ENCODE measurements around the gene PRKG1.
"Not testable (repeated sequence)": the region's sequence is repeated elsewhere in the genome, so short reads cannot be mapped to it uniquely, and the experiment has no call there.

Gene PRKG1

DNA sequence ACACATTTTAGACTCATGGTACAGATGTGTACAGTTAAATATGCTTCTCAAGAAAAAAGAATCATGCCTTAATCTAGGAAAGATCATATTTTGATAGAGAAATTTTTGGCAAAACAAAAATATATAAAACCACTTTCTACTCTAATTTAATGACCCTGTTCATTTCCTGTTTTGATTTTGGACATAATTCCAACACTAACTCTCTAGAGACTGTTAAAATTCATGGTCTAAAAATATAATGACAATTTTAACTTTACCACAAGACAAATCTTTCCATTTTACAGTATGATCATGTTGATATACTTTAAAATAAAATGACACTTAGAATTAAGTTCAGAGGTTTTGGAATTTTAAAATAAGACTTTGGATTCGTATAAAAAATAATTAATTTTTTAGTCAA is 45.2 kb downstream of the PRKG1 start:
- no peak for DNase-seq

DNA sequence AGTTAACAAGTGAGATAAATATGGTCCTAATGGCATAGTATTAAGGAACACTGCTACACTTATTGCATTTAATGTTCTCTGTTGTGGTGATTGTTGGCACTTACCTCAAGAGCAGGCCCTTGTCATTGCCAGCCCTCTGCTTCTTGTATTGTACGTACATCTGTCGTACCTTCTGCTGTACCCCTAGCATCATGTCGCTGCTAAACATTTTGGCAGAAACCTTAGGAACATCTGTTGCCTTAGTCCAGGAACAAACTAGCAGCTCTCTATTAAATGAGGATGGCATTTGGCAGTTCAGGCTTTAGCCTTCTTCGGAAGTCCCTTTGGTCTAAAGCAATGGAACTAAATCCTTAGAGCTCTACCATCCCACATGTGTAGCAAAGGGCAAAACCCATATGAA is 47.6 kb downstream of the PRKG1 start:
- no peak for DNase-seq

DNA sequence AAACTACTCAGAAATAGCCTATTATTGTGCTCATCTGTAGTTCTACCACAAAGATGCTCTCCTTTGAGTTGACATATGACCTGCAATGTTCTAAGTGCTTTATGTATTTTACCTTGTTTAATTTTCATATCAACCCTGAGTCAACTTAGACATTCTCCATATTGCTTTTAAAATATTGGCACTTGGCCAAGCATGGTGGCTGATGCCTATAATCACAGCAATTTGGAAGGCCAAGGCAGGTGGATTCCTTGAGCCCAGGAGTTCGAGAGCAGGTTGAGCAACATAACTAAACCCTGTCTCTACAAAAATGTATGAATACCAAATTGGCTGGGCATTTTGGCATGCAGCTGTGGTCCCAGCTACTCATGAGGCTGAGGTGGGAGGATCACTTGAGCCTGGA is 50.6 kb downstream of the PRKG1 start:
- DNase-seq: no peak

DNA sequence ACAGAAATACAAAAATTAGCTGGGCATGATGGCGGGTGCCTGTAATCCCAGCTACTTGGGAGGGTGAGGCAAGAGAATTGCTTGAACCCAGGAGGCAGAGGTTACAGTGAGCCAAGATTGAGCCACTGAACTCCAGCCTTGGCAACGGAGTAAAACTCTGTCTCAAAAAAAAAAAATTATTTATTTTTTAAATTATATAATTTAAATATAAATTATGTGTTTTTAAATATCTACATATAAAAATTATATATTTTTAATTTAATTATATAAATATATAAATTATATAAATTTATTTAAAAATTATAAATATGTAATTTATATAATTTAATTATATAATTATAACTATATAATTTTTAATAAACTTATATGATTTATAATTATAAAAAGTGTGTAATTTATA is 51.2 kb downstream of the PRKG1 start:
- DNase-seq: no peak

DNA sequence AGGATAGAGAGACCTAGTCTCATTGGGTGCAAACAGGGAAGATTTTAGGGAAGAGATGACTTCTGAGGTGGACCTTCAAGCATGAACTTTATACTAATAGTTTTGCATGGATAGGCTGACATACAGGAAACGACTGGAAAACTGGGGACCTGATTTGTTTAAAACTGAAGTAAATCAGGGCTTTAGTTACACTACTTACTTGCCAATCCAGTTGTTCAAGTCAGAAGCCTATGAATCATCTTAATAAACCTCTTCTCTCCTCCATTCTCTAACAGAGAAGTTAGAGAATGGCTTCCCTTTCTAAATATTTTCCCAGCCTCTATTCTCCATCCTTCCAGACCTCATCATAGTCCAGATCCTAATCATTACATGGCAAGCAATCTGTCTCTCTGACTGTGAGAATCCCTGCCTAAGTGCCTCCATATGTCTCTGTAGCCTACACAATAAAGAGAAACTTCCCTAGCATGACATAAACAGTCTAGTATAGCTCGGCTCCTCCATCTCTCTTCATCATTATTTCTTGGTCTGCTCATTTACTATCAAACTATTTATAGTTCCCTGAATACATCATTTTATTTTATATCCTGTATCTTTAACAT is 55.8 kb downstream of the PRKG1 start:
- no peak for DNase-seq

DNA sequence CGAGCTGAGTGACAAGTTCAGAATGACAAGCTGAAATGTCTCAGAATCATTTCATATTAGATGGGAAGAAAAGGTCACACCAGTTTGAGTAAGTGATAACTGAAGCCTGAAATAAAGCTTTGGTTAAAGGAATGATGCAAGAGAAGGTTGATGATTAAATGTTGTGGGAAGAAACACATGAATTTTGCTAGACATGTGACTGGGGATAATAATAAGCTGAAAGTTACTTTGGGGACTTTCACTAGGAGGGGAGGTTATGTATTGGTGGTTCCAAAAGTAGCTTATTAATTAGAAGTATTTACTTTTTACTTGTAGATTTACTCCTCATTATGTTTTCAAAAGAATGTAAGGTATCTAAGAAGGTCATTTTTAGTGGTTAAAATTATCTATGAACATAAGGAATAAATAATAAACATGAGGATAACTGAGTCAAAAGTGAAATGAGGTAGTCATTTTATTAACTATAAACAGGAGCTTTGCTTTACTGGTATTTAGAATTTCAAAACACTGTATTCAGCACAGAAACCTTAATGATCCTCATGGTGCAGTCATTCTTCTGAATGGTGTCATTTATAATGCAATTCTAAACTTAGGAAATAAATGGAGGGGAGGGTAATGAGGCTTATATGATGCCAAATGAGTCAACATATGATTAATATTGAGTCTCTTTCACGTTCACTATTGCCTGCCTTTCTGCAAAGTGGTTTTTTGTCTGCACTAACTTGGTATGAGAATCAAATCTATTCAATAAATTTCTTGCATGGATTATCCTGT is 63.7 kb downstream of the PRKG1 start:
- no peak for DNase-seq

DNA sequence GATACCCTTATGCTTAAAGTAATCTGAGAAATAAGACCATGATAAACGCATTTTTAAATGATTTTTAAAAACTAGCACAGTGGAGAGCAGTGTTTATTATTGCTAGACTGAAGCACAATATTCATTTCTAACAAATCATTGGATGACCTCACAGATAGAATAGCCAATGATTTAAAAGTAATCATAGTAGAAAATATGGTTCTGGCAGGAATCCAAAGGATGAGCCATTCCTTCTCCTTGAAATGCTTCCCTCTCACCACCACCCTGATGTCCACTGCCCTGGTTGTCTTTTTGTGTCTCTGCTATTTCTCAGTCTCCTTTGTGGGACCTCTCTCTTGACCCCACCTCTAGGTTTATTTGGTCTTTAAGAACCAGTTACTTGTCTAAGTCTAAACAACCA is 64.9 kb downstream of the PRKG1 start:
- no peak for DNase-seq

DNA sequence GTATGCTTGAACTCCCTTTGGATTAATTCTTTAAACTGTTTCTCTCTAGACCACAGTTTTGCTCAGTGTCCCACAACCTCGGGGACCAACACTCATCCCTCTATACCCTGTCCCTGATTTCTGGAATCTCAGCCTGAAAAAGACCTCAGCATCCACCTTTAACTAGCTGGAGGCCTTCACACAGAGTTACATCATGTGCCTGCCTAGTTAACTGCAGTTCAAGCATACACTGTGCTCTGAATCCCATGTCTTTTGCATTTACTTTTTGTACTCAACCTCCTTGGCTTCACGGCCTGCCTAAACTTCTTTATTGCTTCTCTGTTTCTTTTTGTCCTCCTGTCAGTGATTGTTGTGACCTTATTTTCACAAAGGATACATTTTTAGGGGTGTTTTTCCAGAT is 66.7 kb downstream of the PRKG1 start:
- no peak for DNase-seq

DNA sequence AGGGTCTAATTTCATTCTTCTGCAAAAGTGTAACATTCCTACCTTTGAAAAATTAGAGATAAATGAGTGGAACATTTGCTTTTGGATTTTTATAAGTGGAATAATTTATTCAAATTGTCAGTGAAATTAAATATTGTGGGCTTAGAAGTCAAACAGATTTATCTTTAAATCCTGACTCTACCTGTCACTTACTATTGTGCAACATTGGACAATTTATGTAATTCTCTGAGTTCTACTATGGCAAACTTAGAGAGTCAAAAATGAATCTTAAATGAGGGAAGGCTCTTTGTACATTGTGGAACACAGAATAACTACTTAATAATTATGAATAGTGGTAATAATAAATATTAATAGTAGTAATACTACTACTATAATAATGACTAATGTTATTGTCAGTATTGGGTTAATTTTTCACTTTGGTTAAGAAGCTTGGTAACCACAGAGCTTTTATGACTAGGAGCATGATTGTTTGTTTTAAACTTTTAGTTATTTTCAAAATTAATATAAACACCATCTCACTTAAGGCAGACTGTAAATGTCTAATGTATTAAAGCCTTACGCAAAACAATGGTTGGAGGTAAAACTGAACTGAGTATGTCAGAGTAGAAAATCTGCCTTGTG is 70.0 kb downstream of the PRKG1 start:
- no peak for DNase-seq

DNA sequence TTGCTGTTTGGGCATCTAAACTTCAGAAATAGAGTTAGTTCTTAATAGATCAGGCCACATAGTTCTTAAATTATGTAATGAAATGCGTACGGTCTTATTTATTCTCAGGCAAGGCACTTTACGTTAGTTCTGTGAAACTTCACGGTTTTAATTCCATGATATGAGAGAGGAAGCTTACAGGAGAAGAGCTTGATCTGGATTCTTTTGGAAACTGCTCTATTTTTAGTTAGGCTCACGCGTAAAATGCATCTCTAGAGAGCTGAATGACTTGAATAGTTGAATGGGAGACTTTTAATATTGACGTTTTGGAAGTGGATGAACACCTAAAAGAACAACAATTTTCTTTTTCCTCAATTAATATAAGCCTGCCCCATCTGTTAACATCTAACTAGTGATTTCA is 71.1 kb downstream of the PRKG1 start:
- DNase-seq: no peak

DNA sequence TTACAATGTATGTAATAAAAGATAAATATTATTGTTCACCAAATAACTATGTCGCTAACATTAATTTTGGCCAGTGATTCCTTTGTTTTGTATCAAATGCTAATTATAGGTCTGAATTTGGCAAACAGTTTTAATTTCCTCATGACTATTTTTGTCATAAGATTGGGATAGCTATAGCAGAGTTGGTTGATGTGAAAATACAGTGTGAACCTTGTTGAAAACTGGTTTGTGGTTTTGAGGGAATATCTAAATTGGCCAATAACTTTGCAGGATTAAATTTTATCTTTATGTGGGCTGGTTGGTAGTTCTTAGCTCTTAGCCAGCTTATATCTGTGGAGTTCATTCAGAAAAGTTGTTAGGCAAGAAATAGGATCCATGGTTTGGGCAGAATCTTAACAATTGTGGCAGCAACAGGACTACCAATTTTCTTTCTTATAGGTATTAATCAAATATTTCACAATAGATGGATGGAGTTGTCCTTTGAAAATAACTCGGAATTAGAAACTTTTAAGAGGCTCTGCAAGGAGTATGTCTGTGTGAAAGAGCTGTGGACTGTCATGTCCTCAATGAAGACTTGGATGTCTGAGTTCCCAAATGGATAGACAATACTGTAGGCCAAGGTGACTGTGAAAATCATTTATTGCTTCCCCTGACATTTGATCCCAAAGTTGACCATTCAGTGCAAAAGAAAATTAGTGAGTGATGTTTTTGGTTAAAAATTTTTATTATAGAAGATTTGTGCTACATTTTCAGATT is 73.5 kb downstream of the PRKG1 start:
- DNase-seq: no peak

DNA sequence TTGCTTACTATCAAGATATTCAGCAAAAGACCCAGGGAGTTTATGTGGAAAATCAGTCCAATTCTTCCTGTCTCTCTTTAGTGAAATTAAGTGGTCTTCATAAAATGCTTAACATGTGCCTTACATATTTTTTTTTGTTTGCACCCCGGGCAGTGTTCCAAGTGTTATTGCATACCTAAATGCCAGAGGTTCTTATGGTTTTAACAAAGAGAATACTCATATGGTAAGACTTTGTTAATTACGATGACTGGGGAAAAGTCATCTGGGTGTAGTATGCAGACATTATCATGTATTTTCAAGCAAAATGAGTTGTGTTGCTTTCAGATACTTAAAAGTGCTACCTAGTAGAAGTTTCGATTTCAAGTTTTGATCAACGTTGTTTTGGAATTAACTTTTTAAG is 82.6 kb downstream of the PRKG1 start:
- no peak for DNase-seq

DNA sequence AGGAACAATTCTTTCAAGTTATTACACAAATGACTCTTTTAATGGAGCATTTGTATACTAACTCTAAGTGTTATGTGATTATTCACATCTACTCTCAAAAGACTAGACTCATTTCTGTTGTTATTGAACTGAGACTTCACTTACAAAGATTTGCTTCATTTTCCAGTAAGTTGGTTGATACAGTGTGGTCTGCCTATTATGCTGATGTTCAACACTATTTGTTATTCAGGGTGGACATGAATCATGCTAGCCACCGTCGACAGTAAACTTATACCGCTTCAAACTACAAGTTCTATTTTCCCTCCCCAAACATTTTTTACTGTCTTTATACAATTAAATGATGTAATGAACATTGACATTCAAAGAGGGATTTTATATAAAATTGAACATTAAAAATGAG is 84.5 kb downstream of the PRKG1 start:
- no peak for DNase-seq

DNA sequence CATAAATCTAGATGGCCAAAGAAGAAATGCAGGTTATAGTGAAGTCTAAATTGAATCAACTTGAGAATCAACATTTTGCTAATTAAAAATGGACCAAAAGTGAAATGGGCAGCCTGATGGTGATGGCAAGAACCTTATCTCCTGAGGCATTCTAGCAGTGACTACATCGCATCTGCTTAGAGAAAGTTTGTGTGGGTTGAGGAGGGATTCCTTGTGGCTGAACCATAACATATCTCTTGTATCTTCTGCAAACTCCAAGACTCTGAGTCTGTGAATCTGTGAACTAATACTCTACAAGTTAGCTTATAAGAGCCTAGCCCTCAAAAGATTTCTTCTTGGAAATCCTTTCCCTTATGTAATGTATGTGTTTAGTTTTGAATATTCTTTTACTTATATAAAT is 85.6 kb downstream of the PRKG1 start:
- no peak for DNase-seq

DNA sequence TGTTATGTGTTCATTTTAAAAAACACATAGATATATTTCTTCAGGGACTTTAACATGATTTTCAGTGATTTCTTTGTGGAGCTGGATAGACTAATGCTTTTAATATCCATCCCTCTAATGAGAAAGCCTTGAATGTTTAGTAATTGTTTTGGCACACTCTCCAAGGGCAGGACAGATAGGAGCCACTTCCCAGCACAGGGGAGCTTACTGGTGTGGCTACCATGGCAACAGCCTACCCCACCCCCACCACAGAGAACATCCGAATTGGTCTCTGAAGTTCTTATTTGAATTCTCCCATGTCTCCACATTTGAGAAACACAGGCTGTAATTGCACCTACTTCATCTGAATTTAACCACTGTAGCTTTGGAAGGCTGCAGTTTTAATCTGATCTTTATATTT is 87.7 kb downstream of the PRKG1 start:
- DNase-seq: no peak

DNA sequence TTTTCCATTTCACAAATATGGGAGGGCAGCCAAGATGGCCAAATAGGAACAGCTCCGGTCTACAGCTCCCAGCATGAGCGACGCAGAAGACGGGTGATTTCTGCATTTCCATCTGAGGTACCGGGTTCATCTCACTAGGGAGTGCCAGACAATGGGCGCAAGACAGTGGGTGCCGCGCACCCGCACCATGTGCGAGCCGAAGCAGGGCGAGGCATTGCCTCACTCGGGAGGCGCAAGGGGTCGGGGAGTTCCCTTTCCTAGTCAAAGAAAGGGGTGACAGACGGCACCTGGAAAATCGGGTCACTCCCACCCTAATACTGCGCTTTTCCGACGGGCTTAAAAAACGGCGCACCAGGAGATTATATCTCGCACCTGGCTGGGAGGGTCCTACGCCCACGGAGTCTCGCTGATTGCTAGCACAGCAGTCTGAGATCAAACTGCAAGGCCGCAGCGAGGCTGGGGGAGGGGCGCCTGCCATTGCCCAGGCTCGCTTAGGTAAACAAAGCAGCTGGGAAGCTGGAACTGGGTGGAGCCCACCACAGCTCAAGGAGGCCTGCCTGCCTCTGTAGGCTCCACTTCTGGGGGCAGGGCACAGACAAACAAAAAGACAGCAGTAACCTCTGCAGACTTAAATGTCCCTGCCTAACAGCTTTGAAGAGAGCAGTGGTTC is 89.2 kb downstream of the PRKG1 start:
- not testable (repeated sequence) for DNase-seq

DNA sequence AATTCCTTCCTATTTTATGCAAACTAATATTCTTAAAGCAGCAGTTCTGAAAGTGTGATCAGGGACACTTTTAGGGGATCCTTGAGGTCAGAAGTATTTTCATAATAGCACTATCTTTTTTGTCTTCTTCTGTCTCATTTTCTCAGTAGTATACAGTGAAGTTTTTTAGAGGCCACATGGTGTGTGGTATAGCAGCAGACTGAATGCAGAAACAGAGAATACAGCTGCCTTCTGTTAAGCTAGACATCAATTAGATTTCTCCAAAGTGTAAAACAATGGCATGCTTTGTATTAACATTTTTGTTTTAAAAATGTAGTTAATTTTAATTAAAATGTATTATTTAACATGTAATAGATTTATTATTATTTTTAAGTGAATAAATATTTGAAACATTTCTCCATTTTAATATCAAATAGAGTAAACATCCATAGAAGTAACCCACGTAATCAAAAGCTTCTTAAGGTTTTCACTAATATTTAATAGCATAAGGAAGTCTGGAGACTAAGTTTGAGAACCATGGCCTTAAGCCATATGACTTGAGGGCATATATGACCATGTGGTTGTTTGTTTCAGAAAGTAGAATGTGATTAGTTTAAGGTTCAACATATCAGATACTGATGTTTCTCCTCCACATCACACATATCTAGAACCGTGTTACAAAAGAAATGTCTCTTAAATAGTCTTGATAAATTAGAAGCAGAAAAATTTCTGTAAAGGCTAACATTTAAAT is 94.0 kb downstream of the PRKG1 start:
- no peak for DNase-seq

DNA sequence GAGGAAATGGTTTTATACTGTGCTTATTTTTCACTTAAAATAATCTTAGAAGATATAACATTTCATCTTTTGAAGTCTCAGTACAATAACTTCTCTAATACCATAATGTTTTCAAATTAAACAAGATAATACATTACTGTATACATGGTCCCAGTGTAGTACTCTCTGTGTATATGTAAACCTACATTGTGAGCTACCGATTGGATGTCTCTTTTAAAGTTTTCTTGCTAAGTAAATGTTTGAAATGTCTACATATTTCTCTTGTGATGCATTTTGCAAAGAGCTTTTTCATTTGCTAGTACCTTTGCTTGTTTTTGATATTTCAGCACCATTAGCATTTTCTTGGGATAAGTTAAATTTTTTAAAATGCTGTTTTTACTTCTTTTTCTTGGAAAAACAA is 94.8 kb downstream of the PRKG1 start:
- DNase-seq: no peak

DNA sequence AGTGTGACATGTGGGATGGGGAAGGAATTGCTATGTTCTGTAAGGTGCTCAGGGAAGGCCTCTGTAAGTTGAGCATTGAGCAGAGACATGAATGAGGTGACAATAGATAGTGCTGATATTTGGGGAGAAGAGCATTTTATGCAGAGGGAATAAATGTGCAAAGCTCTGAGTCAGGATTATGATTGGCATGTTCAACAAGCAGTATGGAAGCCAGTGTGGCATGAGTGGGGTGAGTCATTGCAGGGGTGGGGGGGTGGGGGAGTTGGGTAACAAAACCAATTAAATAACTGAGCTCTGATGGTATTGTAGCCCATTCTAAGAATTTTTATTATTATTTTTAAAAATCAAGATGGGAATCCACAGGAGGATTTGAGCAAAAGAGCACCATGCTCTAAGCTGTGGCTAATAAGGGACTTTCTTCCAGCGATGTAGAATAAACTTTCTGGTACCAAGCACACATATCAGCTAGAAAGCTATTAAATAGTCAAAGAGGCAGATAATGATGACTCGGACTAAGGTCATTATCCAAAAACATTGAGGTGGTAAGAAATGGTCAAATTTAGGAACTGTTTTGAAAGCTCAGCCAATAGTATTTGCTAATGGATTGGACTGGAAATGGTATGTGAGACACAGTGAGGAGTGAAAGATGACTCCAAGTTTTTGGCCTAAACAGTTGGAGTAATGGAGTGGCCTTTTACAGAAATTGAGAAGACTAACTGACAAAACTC is 96.4 kb downstream of the PRKG1 start:
- DNase-seq: no peak

DNA sequence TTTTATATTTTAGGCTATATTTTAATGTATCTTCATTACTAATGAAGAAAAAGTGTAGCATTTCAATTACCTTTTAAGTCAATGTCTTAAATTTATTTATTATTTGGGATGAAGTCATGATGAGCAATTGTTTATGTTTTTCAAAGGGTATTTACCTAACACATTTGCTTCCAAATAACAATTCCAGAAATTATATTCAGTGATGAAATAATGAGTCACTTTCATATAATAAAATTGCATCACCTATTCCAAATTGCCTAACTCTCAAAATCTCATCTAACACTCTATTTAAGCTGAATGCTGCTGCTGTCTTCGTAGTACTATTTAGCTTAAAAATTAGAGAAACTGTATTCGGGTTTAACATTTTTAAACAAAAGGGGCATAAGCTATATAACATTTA is 97.7 kb downstream of the PRKG1 start:
- no peak for DNase-seq

DNA sequence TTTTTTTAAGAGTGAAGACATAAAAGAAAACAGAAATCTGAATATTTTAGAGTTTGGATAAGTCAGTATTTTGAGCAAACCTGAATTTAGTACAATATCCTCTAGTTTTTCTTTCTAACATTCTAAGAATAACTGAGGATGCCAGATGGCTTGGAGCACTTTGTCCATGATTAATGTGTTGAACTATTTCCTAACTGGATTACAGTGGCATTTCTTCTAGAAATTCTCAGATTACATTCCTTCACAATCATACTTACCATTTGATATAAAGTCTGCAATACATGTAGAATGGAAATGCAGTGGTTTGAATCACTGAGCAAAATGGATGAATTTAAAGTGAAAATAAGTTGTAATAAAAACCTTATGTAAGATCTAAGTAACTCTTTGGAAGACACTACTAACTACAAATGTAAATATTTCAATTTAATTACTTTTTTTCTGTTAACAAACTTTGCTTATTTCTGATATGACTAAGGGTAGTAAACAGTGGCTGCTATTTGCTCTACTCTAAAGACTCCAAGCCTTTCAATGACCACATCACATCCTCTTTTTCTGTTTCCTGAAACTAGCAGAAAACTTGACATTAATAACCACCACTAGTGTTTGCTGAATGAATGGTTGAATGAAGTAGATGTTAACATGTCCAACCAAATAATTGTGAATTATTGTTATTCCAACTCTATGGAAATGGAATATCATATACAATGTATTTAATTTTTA is 102.8 kb downstream of the PRKG1 start:
- DNase-seq: no peak
